Left ventricle myocardium superior (tissue), 1 donor: Measurements from ENCODE around the gene PHKA2. TPM values are rescaled to one million over a fixed set of nuclear protein-coding genes. Genes with fewer than 3 reads are reported as not detected.
"Not testable (repeated sequence)": the region's sequence is repeated elsewhere in the genome, so short reads cannot be mapped to it uniquely, and the experiment has no call there.

ENCODE experiments used
- ATAC-seq: fragments of 200-7000 bp; cut with Tn5 transposase; one replicate; pipeline ENCODE4 v1.9.1; 2020; ENCODE audit warnings: mild to moderate bottlenecking, moderate library complexity
- DNase-seq: peaks from one replicate; pipeline ENCODE4 v3.0.0-alpha.2; 2020
- intact Hi-C: fragments of 100-400 bp; cut with micrococcal nuclease; formaldehyde crosslinking; loops from one replicate; pipeline ENCODE4 v1.11.0; 2022
- total RNA-seq: library from RNA; stranded (reverse); fragmentation: NEBNext Ultra II Directional; extraction: Animal tissue kit (Norgen Biotek cat#: 25700); gene quantifications from one replicate; pipeline ENCODE4 v1.2.1, GENCODE V29; 2021
- donor health status: DM: no; HTN: yes; CAD: no; lungs with severe emphysema.

PHKA2 gene
- total RNA-seq, 1 donor from 2014 or later, result 57.7 TPM

DNA sequence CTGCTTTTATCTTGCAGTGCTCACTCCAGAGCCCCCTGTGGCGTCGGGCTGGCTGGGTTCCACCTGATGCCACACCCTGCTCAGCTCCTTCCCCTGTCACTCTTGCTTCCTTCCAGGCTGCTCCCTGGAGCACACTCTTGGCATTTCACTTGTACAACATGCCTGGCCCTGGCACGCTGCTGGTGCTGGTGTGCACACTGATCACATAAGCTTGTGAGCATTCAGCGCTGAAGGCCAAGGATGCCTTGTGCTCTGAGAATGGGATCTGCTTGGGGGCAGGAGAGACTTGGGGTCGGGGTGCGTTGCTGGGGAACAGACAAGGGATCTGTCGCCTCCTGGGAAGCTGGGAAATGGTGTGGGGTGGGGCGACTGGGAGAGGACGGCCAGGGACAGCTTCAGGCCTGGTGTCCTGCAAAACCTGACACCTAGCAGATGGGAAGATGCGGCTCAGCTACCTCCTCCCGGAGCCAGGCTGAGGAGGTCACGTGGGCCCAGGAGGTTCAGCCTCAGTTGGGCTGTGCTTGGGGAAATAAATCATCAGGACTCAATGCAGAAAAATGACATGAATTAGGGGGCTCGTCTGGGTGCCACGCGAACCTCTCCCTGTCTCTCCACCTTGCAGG, 108.5 kb downstream of the PHKA2 start:
- intact Hi-C loops, result no loop called here

DNA sequence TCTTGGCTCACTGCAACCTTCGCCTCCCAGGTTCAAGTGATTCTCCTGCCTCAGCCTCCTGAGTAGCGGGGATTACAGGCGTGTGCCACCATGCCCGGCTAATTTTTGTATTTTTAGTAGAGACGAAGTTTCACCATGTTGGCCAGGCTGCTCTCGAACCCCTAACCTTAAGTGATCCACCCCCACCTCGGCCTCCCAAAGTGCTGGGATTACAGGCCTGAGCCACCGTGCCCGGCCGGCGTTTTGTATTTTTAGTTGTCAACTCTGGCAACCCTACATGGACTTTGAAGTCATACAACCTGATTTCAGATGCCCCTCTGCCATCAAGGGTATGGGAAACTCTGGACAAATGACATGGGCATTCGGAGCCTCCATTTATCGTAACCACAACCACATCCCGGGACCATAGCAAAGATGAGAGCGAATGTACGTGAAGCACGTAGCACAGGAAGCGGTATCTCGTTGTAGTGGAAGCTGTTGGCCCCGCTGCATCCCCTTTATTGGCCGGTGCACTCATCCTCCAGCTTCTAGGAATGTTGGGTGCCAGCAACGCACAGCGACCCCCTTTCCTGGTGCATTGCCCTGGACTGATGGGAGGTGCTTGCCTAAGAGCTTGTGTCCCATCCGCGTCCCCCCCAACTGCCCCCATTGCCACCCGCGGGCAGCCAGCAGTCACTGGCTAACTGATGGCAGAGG, 109.2 kb downstream of the PHKA2 start:
- no peak for DNase-seq
- intact Hi-C loops, result no loop called here

More for the DNA sequence above, 108.5 kb downstream of the PHKA2 start:
- DNase-seq, result no peak
- no peak for ATAC-seq

DNA sequence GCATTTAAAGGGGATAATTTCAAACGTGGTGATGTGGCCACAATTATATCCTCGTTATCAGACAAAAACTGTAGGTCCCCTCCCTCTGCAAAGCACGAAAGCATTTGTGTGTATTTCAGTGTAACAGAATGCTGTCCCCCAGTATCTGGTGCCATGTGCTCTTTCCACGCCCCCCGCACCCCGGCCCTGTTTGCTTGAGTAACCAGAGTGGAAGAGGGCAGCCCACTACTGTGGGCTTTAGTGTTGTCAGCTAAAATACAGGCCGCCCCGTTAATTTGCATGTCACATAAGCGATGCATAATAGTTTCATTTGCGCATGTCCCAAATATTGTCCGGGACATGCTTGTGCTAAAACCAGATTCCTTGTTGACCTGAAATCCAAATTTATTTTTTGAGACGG, 110.1 kb downstream of the PHKA2 start:
- no peak for ATAC-seq
- DNase-seq, result no peak
- intact Hi-C loops, result no loop called here

More for the DNA sequence above, 109.2 kb downstream of the PHKA2 start:
- ATAC-seq, result no peak

DNA sequence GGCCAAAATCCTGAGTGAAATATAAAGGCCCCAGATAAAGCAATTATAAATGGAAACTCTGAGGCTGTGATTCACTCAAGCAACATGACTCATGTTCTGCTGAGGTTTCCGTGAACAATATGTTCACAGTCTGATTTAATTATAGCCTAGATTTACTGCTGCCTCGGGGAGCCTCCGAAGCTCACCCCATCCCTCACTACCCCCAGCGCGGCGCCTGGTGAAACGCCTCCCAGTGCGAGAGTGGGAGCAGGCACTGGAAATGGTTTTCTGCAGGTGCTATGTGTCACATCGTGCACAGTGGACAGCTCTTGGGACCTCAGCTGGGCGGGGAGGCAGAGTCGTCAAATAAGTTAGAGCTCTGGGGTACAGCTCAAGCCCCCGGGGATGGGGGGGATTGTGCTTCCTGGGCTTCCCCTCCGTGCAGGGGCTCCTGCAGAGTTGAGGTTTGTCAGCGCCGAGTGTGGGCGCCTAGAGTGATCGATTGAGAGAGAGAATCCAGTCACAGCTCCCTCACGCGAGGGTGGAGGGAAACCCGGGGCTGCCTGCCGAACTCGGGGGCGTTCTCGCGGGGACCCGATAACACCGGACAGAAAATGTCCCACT, 110.6 kb downstream of the PHKA2 start:
- DNase-seq (peak; percentile 58), ATAC-seq (peak; percentile 92)
- intact Hi-C loops, result no loop called here

DNA sequence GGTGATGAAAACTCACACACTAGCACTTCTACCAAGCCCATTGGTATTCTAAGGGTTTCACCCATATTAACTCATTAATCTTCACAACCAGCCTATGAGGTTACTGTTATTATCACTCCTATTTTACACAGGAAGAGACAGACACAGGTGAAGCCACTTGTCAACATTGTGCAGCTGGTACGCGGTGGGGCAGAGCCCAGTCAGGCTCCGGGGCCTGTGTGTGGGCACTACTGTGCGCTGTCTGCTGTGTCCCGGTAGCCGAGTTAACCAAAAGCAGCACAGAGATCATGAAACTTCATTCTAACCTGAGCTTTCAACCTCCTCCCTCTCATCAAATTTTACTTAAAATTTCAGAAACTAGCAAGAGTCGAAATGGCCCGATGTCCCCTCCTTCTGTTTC, 111.3 kb downstream of the PHKA2 start:
- DNase-seq (no peak), ATAC-seq (peak; percentile 22)
- intact Hi-C loops, result no loop called here

DNA sequence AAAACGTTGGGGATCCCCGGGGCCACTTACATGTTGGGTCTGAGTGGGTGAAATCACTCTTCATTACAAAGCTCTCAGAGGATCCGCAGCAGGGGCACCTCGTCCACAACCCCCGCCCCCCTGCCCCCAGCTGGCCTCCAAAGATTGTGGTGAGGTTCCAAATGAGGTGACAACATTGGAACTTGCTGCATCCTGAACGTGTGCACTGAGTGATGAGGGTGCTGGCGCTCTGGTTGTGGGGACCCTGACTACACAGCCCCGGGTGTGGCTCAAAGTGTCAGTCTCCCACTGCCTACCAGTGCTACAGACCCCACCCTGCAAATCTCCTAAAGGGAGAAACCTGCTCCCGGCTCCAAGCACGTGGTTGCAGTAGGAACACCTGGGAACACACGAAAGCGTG, 111.9 kb downstream of the PHKA2 start:
- intact Hi-C loops, result no loop called here
- ATAC-seq, result peak; percentile 68
- DNase-seq, result peak; percentile 48

DNA sequence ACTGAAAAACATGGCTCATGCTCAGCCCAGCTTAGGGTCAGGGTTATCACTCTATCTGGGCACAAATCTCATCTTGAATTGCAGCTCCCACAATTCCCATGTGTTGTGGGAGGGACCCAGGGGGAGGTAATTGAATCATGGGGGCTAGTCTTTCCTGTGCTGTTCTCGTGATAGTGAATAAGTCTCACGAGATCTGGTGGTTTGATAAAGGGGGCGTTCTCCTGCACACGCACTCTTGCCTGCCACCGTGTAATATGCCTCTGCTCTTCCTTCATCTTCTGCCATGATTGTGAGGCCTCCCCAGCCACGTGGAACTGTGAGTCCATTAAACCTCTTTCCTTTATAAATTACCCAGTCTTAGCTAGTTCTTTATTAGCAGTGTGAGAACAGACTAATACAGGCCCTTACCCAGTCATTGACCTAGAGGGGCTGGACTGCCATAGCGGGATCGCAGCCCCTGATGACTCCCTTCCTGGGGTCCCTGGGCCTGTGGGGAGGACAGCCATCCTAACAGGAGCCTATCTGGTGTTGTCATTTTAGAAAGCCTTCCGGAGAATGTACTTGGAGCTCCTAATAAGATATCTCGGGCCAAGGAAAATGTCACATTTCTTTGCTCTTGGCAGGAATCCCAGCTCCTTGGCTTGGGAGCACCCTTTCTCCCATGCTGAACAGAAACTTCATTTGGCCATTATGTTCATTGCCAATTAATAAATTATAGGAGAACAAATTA, 112.6 kb downstream of the PHKA2 start:
- no peak for DNase-seq
- peak; percentile 24 for ATAC-seq
- intact Hi-C loops, result no loop called here

DNA sequence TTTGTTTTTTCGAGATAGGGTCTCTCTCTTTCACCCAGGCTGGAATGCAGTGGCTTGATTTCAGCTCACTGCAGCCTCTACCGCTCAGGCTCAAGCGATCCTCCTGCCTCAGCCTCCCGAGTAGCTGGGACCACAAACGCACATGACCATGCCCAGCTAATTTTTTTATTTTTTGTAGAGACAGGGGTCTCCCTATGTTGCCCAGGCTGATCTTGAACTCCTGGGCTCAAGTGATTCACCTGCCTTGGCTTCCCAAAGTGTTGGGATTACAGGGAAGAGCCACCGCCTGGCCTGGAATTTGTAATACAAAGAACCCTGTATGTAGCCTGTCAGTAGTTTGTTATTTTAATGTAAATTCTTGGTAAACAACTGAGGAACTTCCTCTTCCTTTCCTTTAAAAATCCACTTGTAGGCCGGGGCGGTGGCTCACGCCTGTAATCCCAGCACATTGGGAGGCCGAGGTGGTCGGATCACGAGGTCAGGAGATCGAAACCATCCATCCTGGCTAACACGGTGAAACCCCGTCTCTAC, 119.5 kb downstream of the PHKA2 start:
- DNase-seq, result no peak
- intact Hi-C loops, result no loop called here

DNA sequence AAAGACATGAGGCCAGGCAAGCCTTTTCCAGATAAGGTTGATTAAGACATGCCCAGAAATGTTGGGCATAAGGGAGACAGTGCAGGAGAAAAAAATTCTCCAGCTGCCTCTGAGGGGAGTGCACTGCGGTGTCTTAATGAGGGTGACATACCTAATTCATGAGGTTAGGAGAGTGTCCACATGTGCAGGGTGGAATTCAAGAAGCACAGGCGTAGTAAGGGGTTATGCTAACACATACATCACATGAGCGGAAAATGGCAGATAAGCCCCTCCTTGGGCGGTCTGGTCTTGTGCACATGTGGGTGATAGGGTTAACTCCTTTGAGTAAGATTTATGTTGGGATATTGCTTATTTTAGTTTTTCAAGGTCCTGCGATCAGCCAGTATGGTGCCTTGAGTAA, 122.4 kb downstream of the PHKA2 start:
- no peak for ATAC-seq
- intact Hi-C loops, result no loop called here
- DNase-seq, result no peak

More for the DNA sequence above, 119.5 kb downstream of the PHKA2 start:
- ATAC-seq, result no peak

DNA sequence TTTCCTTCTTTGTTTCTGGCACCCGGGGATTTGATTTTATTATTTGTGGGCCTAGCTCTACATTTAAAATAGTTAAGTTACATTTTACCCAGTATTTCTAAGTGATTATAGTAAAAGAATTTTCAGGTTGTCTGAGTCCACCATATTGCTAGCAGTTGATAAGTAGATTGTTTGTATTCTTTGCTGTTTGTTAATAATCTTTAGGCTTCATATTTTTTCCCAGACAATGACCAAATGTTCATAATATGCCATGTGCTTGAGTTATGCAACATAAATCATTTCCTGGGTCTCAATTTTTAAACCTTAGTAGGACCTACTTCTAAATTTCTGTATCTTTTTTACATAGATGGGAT, 127.3 kb downstream of the PHKA2 start:
- intact Hi-C loops, result no loop called here
- DNase-seq (no peak), ATAC-seq (no peak)

DNA sequence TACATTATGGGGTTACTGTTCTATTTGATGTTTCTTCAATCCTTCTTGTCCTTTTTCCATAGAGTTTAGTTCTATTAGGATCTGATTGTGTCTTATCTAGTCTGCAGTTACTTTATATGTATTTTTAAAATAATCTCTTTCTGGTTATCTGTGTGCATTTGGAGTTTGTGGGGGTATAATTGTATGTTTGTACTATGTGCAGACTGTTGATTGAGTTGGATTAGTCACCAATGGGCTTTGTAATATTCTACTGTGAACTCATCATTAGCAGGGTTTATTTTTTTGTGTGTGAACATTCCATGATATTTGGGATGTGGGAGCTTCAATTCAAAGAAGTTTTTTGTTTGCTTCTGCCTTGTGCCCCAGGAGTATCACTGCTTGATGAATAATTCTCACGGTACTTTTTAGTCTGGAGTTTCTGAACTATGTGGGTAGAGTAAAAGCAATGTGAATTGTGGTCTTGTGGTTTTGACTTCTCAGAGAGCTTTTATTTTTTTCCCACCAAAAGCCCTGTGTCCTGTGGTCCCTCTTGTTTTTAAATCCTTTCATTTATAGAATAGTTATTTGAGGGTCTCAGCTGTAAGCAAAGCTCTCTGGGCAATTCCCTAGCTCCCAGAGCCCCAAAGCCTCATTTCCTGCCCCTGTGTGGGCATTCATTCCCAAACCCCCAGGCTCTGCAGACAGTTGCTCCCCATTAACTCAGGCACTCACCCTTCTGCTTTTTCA, 127.8 kb downstream of the PHKA2 start:
- no peak for DNase-seq
- intact Hi-C loops, result no loop called here
- ATAC-seq, result no peak

DNA sequence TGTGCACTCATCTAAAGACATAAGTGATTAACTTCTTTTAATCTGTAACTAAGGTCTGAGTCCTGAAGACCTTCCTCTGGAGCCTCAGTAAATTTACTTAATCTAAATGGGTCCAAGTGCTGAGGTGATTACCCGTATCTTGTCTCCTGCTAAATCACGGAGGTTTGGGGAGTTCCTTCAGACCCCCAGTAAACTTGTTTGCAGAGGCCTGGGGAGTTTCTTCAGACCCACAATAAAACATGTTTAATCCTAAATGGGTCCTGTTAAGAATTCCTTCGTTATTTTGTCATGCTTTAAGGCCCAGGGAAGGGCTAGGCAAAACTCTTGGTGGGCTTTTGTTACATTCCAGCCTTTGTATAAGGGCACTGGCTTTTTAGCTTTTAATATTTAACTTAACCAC, 136.0 kb downstream of the PHKA2 start:
- DNase-seq, ATAC-seq, intact Hi-C loops: not testable (repeated sequence)

Other genes with a start within 250 kb of the PHKA2 start
- gene ADGRG2, start 138.4 kb upstream of the PHKA2 start, total RNA-seq, result 0.17 TPM